ENCODE measurements around the gene OSBPL10.

Gene OSBPL10

GRCh38 chr3:31732548-31732947, 248.5 kb downstream of the OSBPL10 start:
- no peak for DNase-seq

- DNase-seq, result no peak
Observed at GRCh38 chr3:31729573-31729972, 251.5 kb downstream of the OSBPL10 start.

GRCh38 chr3:31729082-31729481, 252.0 kb downstream of the OSBPL10 start:
- DNase-seq, result no peak

- no peak for DNase-seq
Observed at GRCh38 chr3:31728403-31728802, 252.7 kb downstream of the OSBPL10 start.

- no peak for DNase-seq
Observed at GRCh38 chr3:31725976-31726375, 255.1 kb downstream of the OSBPL10 start.

GRCh38 chr3:31725568-31725967, 255.5 kb downstream of the OSBPL10 start:
- no peak for DNase-seq

GRCh38 chr3:31724651-31725050, 256.4 kb downstream of the OSBPL10 start:
- DNase-seq, result no peak

- DNase-seq, result no peak
Observed at GRCh38 chr3:31724116-31724515, 256.9 kb downstream of the OSBPL10 start.

GRCh38 chr3:31723701-31724100, 257.4 kb downstream of the OSBPL10 start:
- DNase-seq, result no peak

GRCh38 chr3:31721676-31722075, 259.4 kb downstream of the OSBPL10 start:
- DNase-seq, result no peak

GRCh38 chr3:31714495-31715280, 266.4 kb downstream of the OSBPL10 start:
- DNase-seq, result no peak

GRCh38 chr3:31713816-31714215, 267.2 kb downstream of the OSBPL10 start:
- no peak for DNase-seq

GRCh38 chr3:31710123-31710803, 270.8 kb downstream of the OSBPL10 start:
- no peak for DNase-seq

- DNase-seq, result no peak
Observed at GRCh38 chr3:31709526-31709925, 271.5 kb downstream of the OSBPL10 start.

GRCh38 chr3:31709005-31709404, 272.1 kb downstream of the OSBPL10 start:
- no peak for DNase-seq

- DNase-seq, result no peak
Observed at GRCh38 chr3:31707286-31707685, 273.8 kb downstream of the OSBPL10 start.

- DNase-seq, result no peak
Observed at GRCh38 chr3:31705736-31706135, 275.3 kb downstream of the OSBPL10 start.

- DNase-seq, result no peak
Observed at GRCh38 chr3:31704591-31705179, 276.4 kb downstream of the OSBPL10 start.

- DNase-seq, result no peak
Observed at GRCh38 chr3:31704156-31704555, 276.9 kb downstream of the OSBPL10 start.

- no peak for DNase-seq
Observed at GRCh38 chr3:31701286-31701685, 279.8 kb downstream of the OSBPL10 start.

GRCh38 chr3:31699309-31699953, 281.6 kb downstream of the OSBPL10 start:
- no peak for DNase-seq

- DNase-seq, result no peak
Observed at GRCh38 chr3:31696815-31697548, 284.1 kb downstream of the OSBPL10 start.

GRCh38 chr3:31696009-31696297, 285.1 kb downstream of the OSBPL10 start:
- DNase-seq, result no peak

All from SIG-M5 (cell line).